ENCODE data around the gene DHRS12.

The DHRS12 gene

DNA sequence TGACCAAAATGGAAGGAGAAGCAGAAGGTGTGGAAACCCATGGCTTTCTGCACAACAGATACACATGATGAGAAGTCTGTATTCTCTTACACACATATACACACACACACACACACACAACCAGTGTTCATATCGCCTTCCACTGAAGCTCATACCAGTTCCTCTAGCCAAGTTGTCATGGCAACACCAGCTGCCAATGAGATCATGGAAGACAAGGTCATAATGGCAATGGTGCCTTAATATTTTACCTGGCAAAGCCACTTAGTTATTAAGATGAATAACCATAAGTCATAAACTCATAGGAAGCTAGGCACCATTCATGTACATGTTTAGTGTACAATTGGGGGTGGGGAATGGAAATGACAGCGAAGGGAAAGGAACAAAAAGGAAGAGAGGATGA is 2.6 kb upstream of the DHRS12 start:
- DNase-seq: peak; percentile 59

DNA sequence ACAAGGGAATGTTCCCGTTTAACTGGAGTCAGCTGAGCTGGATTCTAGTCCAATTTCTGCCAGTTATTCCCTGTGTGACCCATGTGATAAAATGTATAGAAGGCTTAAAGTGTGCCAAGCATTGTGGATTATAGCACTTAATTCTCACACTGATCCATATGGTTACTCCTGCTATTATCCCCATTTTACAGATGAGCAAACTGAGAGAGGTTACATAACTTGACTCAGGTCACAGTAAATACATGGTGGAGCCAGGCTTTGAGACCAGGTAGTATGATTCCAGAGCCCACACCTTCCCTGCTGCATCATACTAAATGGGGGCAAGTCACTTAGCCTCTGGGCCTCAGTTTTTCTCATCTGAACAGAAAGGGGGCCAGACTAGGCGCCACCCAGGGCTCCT is 2.0 kb upstream of the DHRS12 start:
- DNase-seq: no peak

DNA sequence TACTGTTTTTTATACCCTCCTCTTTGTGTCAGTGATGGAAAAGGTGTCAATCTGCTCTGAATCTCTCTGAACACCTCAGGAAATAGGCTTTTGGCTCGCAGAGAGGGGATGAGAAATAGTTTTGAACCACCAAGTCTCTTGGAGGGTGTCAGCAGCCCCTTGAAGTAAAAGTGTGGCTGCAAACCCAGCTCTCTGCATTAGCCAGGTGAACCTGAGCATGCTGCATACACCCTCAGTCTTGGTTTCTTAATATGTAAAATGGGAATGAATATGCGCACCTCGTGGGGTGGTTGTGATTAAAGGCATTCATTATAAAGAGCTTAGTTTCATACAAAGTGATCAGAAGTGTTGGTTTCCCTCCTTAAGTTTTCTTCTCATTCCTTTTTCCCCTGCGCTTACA is 1.4 kb upstream of the DHRS12 start:
- DNase-seq: no peak

DNA sequence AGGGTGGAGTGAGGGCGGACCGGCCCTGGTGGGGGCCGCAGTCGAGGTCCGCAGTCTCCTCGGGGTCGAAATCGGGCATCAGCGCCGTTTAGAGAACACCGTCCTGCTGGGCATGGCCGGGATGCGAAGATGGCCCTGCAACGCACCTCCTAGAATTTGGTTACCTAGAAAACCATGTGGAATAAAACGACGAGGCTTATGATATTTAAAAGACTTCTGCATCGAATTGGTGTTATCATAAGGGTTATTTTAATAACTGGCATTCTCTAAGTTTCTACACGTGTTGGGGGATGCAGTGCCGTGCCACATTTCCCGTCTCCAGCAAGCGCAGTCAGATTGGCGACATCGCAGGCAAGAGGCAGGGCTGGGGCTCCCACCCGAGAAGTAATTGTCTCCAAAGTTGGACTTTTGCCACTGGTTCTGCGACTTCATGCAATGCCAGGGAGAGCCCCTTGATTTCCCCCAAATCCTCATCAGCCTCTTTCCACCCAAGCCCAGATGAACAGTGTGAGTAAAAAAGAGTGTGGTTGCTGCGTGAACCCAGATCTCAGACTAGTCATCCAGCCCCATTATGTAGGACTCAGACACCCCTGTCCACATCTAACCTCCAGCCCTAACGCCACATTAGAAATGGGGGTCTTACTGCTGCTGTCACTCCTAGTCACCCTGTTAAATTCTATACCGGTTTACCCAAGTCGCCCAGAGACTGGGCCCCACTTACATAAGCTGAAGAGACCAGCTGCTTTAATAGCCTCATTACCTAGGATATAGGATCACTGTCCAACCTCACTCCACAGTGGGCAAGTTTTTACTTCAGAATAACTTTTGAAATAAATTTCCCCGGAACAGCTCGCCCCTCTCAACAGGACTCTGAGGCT is 571 bp upstream of the DHRS12 start:
- no peak for DNase-seq

DNA sequence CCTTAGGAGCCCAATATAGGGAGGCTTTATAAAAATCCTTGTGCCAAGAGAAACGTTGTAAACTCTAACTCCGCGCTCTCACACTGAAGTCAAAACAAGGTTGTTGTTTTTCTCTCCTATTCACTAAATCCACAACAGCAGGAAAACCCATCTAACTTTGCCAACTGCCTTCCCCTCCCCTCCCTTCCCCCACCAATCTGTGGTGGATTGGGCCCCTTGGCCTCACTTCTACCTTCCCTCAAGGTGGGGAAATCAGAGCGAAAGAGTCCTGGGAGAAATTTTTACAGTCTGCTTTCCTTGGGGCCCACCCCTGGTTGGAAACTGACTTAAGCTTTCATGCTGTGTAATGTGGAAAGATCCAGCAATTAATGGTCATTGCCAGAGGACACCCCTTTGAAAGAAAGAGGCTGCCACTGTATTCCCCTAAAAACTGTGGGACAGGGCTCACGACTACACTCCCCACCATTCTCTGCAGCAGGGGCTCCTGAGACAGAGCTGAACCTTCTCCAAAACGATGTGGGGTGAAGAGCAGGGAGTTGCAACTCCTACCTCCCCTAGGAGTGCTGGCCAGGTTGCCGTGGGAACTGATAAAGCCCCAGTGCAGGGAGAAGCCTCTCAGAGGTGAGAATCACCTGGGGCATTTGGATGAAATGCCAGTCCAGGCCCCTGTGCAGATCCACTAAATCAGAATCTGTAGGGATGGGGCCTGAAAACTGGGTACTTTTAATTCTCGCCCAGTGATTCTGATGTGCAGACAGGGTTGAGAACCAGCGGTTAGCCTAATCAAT is 1.1 kb downstream of the DHRS12 start:
- DNase-seq: no peak

DNA sequence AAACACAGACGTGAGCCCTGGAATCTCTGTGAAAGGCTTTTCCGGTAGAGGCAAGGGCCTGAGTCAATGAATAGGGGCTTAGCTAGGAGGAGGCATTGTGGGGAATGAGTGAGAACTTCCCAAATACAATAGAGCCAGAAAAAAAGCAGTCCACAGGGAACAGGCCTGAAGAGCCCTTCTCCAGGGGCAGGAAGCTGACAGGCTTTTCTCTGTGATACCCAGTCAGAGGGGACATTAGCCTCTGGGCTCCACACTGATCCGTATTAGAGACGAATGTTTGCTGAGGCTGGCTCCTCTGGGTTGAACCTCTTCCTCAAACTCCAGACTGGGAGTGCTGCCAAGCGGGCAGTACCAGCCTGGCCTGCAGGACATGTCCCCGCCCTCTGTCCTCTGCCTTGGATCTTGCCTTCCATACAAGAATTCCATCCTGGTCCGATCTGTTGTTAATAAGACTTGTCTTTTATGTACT is 2.3 kb downstream of the DHRS12 start:
- no peak for DNase-seq

DNA sequence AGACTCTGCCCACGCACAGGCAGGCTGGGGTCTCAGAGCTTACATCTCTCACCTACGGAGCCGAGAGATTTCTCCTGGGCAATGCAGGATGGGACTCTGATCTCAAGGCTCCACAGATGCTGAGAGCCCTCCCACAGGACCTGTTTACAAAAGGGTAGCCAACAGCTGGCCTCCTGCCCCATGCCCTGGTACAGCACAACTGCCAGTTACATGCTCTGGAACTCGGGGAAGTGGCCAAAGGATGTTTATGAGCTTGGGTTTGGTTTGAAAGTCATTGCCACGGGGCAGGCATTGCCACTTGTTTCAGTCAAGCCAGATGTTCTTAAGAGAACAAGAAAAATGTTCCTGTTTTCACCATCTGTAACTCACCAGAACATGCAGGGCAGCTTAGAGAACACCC is 3.5 kb downstream of the DHRS12 start:
- no peak for DNase-seq

DNA sequence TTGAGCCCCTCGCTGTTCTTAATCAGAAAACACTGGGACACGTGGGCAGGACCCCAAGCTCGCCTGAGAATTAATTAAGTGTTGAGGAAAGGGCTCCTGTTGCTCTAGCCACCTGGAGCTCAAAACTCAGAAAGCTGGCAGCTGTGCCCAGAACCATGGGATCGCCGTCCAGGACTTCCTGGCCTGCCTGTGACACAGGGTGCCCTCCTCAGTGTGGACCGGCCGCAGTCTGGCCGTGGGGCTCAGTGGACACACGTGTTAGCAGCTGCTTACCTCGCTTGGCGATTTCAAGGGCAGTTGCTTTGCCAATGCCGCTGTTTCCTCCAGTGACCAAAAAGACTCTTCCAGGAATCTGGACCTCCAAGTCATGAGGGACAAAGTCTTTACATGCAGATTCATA is 4.7 kb downstream of the DHRS12 start:
- DNase-seq: no peak

DNA sequence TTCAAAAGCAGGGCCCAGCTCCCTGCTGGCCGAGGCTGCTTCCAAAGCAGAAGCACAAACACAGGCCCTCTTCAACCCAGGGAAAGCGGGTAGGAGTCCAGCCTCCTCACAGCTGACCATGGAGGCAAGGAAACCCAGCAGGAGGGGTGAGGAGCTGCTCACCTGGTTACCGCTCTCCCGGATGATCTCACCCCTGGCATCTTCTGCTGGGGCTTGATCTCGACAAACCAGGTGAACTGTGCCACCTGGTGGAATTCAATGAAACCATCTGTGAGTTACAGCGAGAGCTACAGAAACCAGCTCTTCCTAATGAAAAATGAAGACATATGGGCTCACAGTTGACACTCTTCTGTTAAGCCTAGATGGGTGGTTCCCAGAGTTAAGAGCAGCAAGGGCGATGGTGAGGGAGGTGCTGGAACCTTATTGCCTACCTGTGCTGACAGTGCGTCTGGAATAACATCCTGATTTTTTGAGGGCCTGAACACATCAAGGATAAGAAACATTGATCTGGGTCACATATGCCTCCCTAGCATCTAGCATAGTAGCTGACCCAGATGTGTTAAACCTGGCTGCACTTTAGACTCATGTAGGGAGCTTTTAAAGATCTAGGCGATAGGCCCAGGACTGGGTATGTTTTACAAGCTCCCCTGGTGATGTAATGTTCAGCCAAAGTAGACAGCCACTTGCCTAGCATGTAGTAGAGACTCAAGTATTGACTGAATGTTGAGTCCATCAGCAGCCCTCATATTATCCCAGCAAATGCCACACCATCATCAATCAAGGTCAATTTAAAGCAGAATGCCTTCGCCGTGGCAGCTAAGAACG is 6.1 kb downstream of the DHRS12 start:
- peak; percentile 65 for DNase-seq

DNA sequence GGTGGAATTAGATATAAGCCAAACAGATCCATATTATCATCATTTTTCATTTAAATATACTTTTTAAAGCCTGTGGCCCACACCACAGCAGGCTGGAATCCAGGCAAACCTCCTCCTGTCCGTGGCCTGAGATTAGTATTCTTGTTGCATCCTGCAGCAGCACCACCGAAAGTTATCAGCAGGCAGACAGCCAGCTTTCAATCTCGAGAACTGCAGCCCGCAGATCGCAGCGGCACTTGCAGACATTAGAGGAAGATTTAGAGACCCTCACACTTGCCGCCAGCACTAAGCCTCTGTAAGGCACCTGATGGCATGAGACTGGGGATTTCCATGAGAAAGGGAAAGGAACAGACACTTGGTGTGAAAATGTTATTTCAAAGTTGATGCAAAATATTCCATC is 7.4 kb downstream of the DHRS12 start:
- no peak for DNase-seq

DNA sequence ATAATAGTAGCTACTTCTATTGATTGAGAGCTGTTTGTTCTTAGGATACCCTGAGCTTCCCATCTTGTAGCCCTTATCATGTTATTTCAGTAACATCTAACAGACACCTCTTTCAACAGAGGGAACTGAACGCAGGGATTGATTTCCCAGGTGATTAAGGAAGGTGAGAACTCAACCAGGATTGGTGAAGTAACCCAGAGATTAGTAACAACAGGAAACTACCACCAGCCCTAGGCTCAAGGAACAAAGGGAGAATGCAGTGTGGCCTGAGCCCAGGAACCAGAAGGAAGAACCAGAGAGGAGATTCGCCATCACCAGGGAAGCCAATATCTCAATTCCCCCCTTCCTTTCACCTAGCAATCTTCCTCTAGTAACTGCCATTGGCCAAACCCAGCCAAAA is 8.5 kb downstream of the DHRS12 start:
- no peak for DNase-seq

DNA sequence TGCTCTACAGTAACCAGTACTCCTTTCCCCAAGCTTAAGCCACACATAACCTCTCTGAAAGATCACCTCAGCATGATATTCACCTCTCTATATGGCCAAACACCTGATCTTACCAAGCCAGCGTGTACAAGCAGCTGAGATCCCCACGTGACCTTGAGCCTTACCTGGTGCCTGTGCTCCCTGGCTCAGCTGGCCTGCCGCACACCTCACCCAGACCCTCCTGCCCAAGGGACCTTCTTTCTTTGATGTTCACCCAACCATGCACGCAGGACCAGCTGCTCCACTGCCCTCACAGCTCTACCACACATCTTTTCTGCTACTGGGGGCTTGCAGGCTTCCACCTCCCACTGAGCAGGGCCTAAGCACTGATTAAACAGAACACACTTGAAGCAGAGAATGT is 9.0 kb downstream of the DHRS12 start:
- DNase-seq: no peak

DNA sequence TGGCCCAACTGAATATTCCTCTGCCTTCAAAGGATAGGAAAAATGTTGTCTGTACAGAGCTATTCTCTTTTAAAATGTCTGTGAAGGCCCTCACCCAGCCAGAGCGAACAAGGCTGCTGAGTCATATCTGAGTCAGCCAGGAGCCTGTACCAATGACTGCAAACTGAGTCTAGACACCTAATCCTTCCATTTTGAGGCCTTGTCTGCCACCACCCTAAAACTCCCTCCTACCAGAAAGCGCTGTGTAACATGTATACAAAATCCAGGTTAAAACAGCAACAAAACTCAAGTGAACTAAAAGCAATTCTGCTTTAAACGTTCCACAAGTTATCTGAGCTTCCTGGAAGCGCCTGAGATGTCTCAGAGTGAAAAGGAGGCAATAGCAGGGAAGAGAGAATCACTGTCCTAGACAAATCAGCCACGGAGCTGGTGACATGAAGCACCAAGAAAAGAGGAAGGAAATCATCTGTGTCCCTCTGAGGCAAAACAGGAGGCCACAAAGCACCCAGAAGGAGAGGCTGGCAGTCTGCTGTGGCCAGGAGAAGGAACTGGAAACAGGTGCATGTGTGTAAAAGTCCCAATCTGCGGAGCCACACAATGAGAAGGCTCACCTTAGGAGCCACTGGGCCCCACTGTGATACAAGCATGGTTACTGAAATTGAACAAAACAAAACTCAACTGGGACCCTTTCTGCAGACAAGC is 10.2 kb downstream of the DHRS12 start:
- DNase-seq: peak; percentile 67

DNA sequence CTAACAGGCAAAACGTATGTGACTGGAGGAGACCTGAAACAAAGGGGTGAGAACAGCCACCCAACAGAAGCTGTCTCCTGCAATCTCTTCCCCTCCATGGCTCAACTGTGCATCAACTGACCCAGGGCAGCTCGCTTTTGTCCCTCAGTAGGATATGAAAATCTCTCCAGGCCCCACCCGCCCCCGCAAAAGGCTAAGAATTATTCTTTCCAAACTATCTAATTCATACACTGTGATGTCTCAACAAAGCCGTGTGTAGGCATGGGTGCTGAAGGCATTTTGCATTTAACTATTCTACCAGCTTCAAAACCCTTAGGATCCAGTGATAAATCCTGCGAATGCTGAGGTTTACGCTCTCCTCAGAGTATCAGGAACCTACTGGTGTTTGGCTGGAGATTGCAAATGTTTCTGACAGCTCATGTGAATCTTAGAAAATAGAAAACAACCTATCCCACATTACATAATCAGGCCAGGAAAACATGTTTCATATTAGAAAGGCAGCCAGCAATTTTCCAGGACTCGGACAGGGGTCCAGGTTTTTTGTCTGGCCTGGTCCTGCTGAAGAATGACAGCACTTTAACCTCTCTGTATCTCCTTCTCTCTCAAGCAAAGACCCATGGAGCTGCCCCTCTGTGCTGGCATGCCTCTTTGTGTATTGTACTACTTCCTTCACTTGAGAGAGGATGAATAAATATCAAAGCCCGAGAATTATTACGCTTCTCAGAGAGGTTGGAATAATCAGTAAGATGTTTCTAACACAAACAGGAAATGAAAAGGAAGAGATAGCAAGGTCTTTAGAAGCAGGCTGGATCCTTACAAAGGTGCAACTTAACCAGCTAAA is 17.3 kb downstream of the DHRS12 start:
- no peak for DNase-seq

DNA sequence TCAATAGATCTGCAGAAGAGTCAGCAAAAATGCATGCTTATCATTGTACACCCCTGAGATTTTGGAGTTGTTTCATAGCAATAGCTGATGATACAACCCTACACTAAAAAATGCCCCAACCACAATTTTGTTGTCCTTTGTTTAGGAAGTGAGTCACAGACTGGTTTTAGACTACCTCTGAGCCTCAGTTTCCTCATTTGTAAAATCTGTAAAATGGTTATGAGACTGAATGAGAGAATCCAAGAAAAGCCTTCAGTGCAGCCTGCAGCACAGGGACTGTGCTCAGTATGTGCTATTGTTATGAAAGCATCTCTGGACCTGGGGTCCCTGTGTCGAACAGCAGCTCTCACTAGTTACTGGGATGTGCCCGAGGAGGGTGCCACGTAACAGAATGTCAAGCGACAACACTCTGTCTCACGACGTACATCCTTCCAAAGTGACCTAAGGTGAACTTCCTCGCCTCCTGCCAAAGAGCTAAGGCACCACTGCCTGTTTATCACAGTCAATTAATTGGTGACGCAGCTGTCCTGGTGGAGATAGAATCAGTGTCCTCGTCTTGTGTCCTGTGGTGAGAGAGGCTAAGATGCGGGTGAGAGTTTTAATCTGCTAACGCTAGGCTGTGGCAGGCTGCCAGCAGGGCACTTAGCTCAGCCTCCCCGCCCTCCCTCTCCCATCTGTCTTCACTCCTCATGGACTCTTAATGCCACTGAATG is 18.1 kb downstream of the DHRS12 start:
- no peak for DNase-seq

DNA sequence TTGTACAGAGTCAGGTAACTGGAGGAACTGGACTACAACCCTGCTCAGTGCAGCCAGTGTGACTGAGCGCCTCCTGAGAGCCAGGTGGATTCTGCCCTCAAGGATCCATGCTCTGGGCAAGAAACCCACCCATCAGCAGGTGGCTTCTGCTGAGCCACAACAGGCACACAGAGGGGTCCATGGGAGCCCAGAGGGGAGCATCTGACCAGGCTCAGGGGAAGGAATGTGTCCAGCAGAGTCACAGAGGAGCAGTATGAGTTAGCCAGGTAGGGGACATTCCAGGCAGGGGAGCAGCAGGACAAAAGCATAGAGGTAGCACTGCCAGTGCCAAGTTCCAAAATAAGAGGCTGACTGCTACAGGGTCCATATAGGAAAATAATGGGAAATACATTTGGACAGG is 19.9 kb downstream of the DHRS12 start:
- no peak for DNase-seq

DNA sequence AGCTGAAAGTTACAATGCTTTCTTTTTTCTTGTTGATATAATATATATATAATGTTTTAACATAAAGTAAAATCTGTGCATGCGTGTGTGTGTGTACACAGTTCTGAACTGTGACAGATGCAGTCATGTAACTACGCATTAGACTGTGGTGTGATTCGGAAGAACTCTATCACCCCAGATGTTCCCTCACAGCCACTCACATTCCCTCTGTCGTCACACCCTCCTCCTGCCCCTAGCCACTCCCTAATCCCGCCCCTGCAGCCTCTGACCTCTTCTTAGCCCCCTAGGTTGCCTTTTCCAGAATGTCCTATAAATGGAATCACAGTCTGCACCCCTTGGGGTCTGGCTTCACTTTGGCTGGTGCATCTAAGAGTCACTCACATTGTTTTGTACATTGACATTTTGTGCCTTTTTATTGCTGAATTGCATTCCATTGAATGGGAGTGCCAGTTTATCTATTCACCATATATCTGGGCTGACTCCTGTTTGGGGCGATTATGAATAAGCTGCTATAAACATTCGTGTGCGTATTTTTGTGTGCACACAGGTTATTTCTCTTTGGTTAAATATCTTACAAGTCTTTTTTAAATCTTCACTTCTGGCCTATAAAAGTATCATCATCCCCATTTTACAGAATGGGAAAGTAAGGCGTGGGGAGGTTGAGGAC is 20.4 kb downstream of the DHRS12 start:
- DNase-seq: no peak

DNA sequence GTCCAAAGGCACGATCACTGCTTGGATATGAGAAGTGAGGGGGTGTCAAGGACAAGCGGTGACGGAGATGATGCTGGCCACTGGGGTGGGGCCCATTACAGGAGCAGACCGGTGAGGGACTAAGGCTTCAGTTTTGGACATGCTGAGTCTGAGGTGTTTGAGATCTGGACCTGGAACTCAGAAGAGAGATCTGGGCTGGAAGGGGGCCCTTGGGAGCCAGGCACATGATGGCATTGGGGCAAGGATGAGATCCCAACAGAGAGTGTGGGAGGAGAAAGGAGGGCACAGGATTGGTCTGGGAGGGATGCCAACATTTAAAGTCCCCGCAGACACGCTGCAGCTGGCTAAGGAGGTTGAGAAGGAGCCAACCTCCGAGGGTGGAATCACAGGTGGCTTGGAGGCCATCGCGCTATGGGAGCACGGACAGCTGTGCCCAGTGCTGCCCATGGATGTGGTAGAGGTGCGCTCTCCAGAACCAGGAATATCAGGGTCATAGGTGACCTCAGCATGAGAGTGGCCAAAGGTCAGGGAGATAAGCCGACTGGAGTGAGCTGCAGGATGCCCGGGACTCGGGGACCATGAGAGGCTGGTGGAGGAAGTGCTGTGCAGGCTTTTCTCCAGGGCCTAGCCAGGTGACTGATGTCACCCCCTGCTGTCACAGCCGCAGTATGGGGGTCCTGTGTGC is 21.8 kb downstream of the DHRS12 start:
- DNase-seq: no peak

DNA sequence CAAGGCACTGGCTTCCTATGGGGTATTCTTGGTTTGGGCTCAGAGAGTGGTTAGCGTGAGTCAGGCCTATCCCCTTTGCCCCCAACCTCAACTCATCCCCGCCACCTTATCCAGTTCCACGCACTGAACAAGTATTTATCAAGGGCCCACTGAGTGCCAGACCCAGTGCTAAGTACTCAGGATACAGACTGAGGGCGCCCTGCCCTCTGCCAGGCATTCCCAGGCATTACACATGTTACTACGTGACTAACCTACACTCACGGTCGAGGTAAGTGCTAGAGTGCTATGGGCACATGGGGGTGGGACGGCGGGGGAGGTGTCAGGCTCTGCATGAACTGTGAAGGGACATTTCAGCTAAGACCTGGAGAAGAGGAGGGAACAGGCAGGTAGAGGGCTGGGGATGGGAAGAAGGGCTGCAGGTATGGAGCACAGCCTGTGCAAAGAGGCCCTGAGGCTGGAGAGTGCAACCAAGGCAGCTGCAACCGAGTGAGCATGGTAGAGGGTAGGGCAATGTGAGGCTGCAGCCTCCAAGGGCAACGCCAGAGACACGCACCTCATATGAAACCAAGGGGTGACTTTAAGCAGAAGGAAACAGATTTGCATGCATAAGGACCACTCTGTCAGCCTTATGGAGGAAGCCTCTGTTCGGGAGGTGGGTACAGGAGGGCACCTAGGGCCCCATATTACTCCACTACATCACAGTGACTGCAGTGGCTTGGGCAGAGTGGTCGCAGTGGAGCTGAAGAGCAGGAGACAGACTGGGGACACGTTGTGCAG is 22.5 kb downstream of the DHRS12 start:
- DNase-seq: no peak

Data from CD4-positive, alpha-beta T cell treated with Interleukin-15 for 1 hour (primary cell).